Liver (tissue), 3 donors: Measurements from ENCODE around the gene KCNIP1.

Source experiments
- EGR1 ChIP-seq, 2 donors: IDR thresholded peaks; 2 replicates each; pipeline ENCODE4 v1.6.1; 2016 to 2018; ENCODE audit warnings: antibody characterized with exemption in 2 of 2, low read depth in 2 of 2
- GABPA ChIP-seq, 2 donors: IDR thresholded peaks in 1 of 2; conservative IDR thresholded peaks in 1 of 2; 2 replicates each; pipeline ENCODE4 v1.6.1; 2016; ENCODE audit warnings: antibody characterized with exemption in 2 of 2, mild to moderate bottlenecking in 1 of 2, moderate library complexity in 1 of 2
- RAD21 ChIP-seq, 2 donors: IDR thresholded peaks; 2 replicates each; pipeline ENCODE4 v1.6.1; 2016; ENCODE audit warnings: antibody characterized with exemption in 2 of 2, mild to moderate bottlenecking in 2 of 2
- RXRA ChIP-seq, 2 donors: IDR thresholded peaks; 2 replicates each; pipeline ENCODE4 v1.6.1; 2017 to 2018; ENCODE audit warnings: antibody characterized with exemption in 2 of 2, mild to moderate bottlenecking in 1 of 2
- TAF1 ChIP-seq: conservative IDR thresholded peaks from 2 replicates; pipeline ENCODE4 v1.6.1; 2016; ENCODE audit warnings: antibody characterized with exemption, mild to moderate bottlenecking
- YY1 ChIP-seq: IDR thresholded peaks from 2 replicates; pipeline ENCODE4 v1.6.1; 2016; ENCODE audit warnings: antibody characterized with exemption, mild to moderate bottlenecking
- ZBTB33 ChIP-seq: IDR thresholded peaks from 2 replicates; pipeline ENCODE4 v1.6.1; 2016; ENCODE audit warnings: antibody characterized with exemption
- TF ChIP-seq, protein P1 (sequence below): fragments of 150-350 bp; IDR thresholded peaks from 2 replicates; pipeline ENCODE4 v1.5.1; 2017; ENCODE audit warnings: improper control_type of control experiment, low read depth, low read length; ENCODE audit not compliant: missing input control
- TF ChIP-seq, protein P2 (sequence below): IDR thresholded peaks from 2 replicates; pipeline ENCODE4 v1.6.1; 2016; ENCODE audit warnings: antibody characterized with exemption
- donor health status: healthy.
- donor health status: healthy.

- TF ChIP-seq EGR1 (IDR thresholded peaks at IDR 0.05; ENCODE audit: low read depth in 2 of 2) (no peak), TAF1 (no peak), YY1 (no peak), RXRA (IDR thresholded peaks at IDR 0.05) (no peak), GABPA (IDR thresholded peaks at IDR 0.05 in 1 of 2, conservative IDR thresholded peaks at IDR 0.05 in 1 of 2) (no peak), ZBTB33 (no peak), RAD21 (IDR thresholded peaks at IDR 0.05) (no peak)
- TF ChIP-seq, protein P1, sequence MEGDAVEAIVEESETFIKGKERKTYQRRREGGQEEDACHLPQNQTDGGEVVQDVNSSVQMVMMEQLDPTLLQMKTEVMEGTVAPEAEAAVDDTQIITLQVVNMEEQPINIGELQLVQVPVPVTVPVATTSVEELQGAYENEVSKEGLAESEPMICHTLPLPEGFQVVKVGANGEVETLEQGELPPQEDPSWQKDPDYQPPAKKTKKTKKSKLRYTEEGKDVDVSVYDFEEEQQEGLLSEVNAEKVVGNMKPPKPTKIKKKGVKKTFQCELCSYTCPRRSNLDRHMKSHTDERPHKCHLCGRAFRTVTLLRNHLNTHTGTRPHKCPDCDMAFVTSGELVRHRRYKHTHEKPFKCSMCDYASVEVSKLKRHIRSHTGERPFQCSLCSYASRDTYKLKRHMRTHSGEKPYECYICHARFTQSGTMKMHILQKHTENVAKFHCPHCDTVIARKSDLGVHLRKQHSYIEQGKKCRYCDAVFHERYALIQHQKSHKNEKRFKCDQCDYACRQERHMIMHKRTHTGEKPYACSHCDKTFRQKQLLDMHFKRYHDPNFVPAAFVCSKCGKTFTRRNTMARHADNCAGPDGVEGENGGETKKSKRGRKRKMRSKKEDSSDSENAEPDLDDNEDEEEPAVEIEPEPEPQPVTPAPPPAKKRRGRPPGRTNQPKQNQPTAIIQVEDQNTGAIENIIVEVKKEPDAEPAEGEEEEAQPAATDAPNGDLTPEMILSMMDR, result no peak
- TF ChIP-seq, protein P2, sequence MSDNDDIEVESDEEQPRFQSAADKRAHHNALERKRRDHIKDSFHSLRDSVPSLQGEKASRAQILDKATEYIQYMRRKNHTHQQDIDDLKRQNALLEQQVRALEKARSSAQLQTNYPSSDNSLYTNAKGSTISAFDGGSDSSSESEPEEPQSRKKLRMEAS, result no peak
Observed at GRCh38 chr5:170522211-170523141, 18.7 kb downstream of the KCNIP1 start.
